Vagina (tissue), 2 donors: Measurements from ENCODE around the gene USP54. TPM values are rescaled to one million over a fixed set of nuclear protein-coding genes. Genes with fewer than 3 reads are reported as not detected.

ENCODE experiments used
- DNase-seq, 2 donors: peaks; one replicate each; pipeline ENCODE4 v3.0.0-alpha.2; 2017; ENCODE audit errors: extremely low spot score in 2 of 2
- H3K27ac ChIP-seq: fragments of 200-600 bp; sonication (generic); one replicate; pipeline ENCODE4 v1.5.1; 2019
- H3K27me3 ChIP-seq: fragments of 200-600 bp; sonication (generic); one replicate; pipeline ENCODE4 v1.5.1; 2019
- H3K36me3 ChIP-seq, 2 donors: fragments of 200-600 bp; sonication (generic); one replicate each; pipeline ENCODE4 v1.5.1; 2017 to 2019
- H3K4me1 ChIP-seq: fragments of 200-600 bp; sonication (generic); one replicate; pipeline ENCODE4 v1.5.1; 2019
- H3K4me3 ChIP-seq, 2 donors: fragments of 200-600 bp; sonication (generic); 1 replicate in 1 of 2; 2 replicates in 1 of 2; pipeline ENCODE4 v1.5.1; 2016 to 2019
- H3K9me3 ChIP-seq: fragments of 200-600 bp; sonication (generic); one replicate; pipeline ENCODE4 v1.5.1; 2019
- POLR2A ChIP-seq, 2 donors: fragments of 450-650 bp; IDR thresholded peaks; one replicate each; pipeline ENCODE4 v1.6.1; 2017; ENCODE audit warnings: antibody characterized with exemption in 2 of 2, mild to moderate bottlenecking in 2 of 2, moderate library complexity in 2 of 2
- POLR2AphosphoS5 ChIP-seq, 2 donors: sonication (generic); formaldehyde crosslinking; IDR thresholded peaks; one replicate each; pipeline ENCODE4 v1.9.0; 2017; ENCODE audit warnings: antibody characterized with exemption in 2 of 2, mild to moderate bottlenecking in 2 of 2, low read depth in 1 of 2; ENCODE audit not compliant: insufficient read depth in 1 of 2
- intact Hi-C: fragments of 100-400 bp; cut with DNase I; formaldehyde crosslinking; loops from one replicate; pipeline ENCODE4 v1.15.1; 2023
- total RNA-seq: library from RNA; depleted of rRNA; stranded (reverse); fragments of >200 nt; gene quantifications from one replicate; pipeline ENCODE4 v1.2.3, GENCODE V29; 2016
- TF ChIP-seq, protein P1 (sequence below), 3 experiments: fragments of 450-650 bp in 2 of 3; fragments of 200-600 bp in 1 of 3; sonication (generic) in 1 of 3; IDR thresholded peaks; one replicate each; pipeline ENCODE4 v1.5.1; 2017 to 2019; ENCODE audit warnings: antibody characterized with exemption in 3 of 3, mild to moderate bottlenecking in 2 of 3, moderate library complexity in 2 of 3

The USP54 gene
- 27.7 TPM for total RNA-seq

DNA sequence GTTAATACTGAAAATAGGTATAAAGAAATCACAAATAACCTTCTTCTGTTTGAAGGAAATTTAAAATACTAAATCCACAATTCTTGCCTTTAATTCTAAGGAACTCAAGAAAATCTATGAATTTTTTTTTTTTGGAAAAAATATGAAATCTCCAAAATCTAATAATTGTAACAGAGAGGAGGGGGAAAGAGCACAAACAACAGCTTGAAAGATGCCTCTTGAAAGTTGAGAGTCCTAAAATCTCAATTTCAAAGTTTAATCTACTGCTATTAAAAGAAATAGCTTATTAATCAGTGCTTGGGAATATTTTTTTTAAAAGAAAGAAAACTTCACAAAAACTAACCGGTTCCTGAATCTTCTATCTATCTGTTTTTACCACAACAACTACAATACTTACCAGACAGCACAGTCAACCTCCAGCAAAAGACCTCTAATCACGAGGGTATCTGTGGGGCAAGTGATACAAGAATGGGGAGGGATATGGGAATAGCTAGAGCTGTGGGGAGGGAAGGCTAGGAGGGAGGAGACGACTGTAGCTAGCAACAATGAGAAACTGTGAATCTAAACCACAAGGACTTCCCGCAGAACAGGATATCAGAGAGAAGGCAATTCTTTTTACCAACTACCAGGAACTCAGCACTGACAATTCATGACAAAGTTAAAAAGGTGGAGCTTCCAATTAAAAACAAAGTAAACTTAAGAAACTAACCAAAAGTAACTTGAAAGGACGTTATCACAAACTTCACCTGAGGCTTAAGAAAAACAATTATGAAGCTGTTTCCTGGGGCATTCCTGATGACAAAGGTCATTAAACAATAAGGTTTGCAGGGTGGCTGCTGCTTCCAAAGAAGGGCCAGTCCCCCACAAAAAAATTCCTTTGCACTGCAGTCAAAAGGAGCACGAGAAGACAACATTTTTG is at the start of gene USP54:
TSS of gene USP54 (minus strand) at position 462 of the 919 bp plus-strand sequence. CDS start 15,684 bp downstream, outside the sequence.
- Histone ChIP-seq H3K27me3 (no peaks in the 10 kb centered on the region), H3K4me3 (no peak within 1 kb of the TSS), H3K36me3 (no peaks in the 10 kb centered on the region), H3K4me1 (peaks cover 33% of the 10 kb centered on the region), H3K9me3 (no peaks in the 10 kb centered on the region), H3K27ac (peak within 1 kb of the TSS; percentile 78)
- no peak for TF ChIP-seq POLR2A (IDR thresholded peaks at IDR 0.05)
- DNase-seq = no peak
- intact Hi-C loops = no loop called here

- Histone ChIP-seq H3K9me3 (no peaks in the 10 kb centered on the region), H3K36me3 (no peaks in the 10 kb centered on the region), H3K4me3 (no peak overlapping the region), H3K27ac (no peak overlapping the region), H3K27me3 (no peaks in the 10 kb centered on the region), H3K4me1 (no peaks in the 10 kb centered on the region)
- intact Hi-C loops = no loop called here
- DNase-seq = no peak
- TF ChIP-seq POLR2AphosphoS5 (IDR thresholded peaks at IDR 0.05; ENCODE audit: insufficient read depth in 1 of 2, low read depth in 1 of 2) (no peak), POLR2A (IDR thresholded peaks at IDR 0.05) (no peak)
- TF ChIP-seq, protein P1, sequence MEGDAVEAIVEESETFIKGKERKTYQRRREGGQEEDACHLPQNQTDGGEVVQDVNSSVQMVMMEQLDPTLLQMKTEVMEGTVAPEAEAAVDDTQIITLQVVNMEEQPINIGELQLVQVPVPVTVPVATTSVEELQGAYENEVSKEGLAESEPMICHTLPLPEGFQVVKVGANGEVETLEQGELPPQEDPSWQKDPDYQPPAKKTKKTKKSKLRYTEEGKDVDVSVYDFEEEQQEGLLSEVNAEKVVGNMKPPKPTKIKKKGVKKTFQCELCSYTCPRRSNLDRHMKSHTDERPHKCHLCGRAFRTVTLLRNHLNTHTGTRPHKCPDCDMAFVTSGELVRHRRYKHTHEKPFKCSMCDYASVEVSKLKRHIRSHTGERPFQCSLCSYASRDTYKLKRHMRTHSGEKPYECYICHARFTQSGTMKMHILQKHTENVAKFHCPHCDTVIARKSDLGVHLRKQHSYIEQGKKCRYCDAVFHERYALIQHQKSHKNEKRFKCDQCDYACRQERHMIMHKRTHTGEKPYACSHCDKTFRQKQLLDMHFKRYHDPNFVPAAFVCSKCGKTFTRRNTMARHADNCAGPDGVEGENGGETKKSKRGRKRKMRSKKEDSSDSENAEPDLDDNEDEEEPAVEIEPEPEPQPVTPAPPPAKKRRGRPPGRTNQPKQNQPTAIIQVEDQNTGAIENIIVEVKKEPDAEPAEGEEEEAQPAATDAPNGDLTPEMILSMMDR (IDR thresholded peaks at IDR 0.05) = no peak
These were observed 48.1 kb upstream of the USP54 start for GRCh38 chr10:73639286-73639685.

GRCh38 chr10:73635781-73636180 is 44.6 kb upstream of the USP54 start:
- Histone ChIP-seq H3K27me3 (no peaks in the 10 kb centered on the region), H3K4me3 (no peak overlapping the region), H3K36me3 (no peaks in the 10 kb centered on the region), H3K9me3 (no peaks in the 10 kb centered on the region), H3K27ac (no peak overlapping the region), H3K4me1 (no peaks in the 10 kb centered on the region)
- no peak for DNase-seq
- TF ChIP-seq POLR2AphosphoS5 (IDR thresholded peaks at IDR 0.05; ENCODE audit: insufficient read depth in 1 of 2, low read depth in 1 of 2) = no peak
- TF ChIP-seq POLR2A (IDR thresholded peaks at IDR 0.05) = no peak
- TF ChIP-seq, protein P1 (IDR thresholded peaks at IDR 0.05) = no peak
- intact Hi-C loops = no loop called here

DNA sequence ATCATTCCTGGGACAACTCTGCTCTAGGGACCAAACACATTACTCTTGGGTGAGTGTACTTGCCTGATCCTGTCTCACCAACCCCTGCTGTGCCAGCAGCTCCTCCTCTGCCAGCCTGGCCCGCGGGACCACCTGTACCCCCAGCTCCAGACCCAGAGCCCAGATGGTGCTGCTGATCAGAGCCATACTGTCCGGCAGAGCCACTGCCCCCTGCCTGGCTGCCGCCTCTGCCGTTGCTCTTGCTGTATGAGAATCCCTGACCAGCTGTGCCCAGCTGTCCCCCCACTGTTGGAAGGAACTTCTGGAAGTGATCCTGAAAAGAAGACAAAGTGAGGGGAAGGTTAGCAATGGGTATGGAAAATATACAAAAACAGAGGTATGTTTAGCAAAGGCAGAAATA is 43.3 kb upstream of the USP54 start:
- no peak overlapping the region for H3K27ac ChIP-seq
- no peak for DNase-seq
- no peaks in the 10 kb centered on the region for H3K9me3 ChIP-seq
- no peak overlapping the region for H3K4me3 ChIP-seq
- H3K36me3 ChIP-seq = no peaks in the 10 kb centered on the region
- no peak for TF ChIP-seq POLR2A (IDR thresholded peaks at IDR 0.05)
- TF ChIP-seq POLR2AphosphoS5 (IDR thresholded peaks at IDR 0.05; ENCODE audit: insufficient read depth in 1 of 2, low read depth in 1 of 2) = no peak
- TF ChIP-seq, protein P1 (IDR thresholded peaks at IDR 0.05) = no peak
- H3K4me1 ChIP-seq = no peaks in the 10 kb centered on the region
- intact Hi-C loops = no loop called here
- no peaks in the 10 kb centered on the region for H3K27me3 ChIP-seq

- intact Hi-C loops = loop anchor here (5.0 kb wide), 1 partner anchor 52 kb away; no protein-coding TSS in a partner anchor
- DNase-seq = no peak
- Histone ChIP-seq H3K36me3 (no peaks in the 10 kb centered on the region), H3K27ac (no peak overlapping the region), H3K27me3 (no peaks in the 10 kb centered on the region), H3K9me3 (no peaks in the 10 kb centered on the region), H3K4me3 (no peak overlapping the region), H3K4me1 (peaks cover 9% of the 10 kb centered on the region)
- TF ChIP-seq POLR2A (IDR thresholded peaks at IDR 0.05) (no peak), POLR2AphosphoS5 (IDR thresholded peaks at IDR 0.05; ENCODE audit: insufficient read depth in 1 of 2, low read depth in 1 of 2) (no peak)
- TF ChIP-seq, protein P1 (IDR thresholded peaks at IDR 0.05) = no peak
These were observed 38.0 kb upstream of the USP54 start for GRCh38 chr10:73629165-73629564.
